PC-9 (cell line): ENCODE measurements around the gene WDR27. TPM values are rescaled to one million over a fixed set of nuclear protein-coding genes. Genes with fewer than 3 reads are reported as not detected.

Experiments used
- BruUV-seq: library from RNA; stranded (reverse); fragments of 400-500 nt; replicated peaks from 2 replicates; lab custom pipeline; 2021; lab: Mats Ljungman, UMichigan
- CTCF ChIA-PET: fragments of 300-600 bp; sonication (Branson Sonifier 250); formaldehyde crosslinking; loops from one replicate; lab custom pipeline; 2022; ENCODE audit warnings: antibody characterized with exemption; lab: Charles Lee
- POLR2A ChIA-PET: fragments of 300-600 bp; sonication (Branson Sonifier 250); formaldehyde crosslinking; loops from one replicate; lab custom pipeline; 2022; ENCODE audit warnings: antibody characterized with exemption; ENCODE audit not compliant: unreplicated experiment; lab: Charles Lee
- DNase-seq, 2 experiments: peaks; one replicate each; pipeline versions ENCODE4 v3.0.0 to v3.0.0-alpha.2; 2015 to 2022; ENCODE audit warnings: mixed read lengths in 1 of 2
- H2AFZ ChIP-seq: fragments of 200-600 bp; sonication (generic); 2 replicates; pipeline ENCODE4 v1.8.1; 2017; ENCODE audit warnings: antibody characterized with exemption
- H3F3A ChIP-seq: fragments of 200-600 bp; sonication (generic); 2 replicates; pipeline ENCODE4 v1.8.1; 2017; ENCODE audit warnings: antibody characterized with exemption, mild to moderate bottlenecking, low read depth; ENCODE audit not compliant: insufficient read depth
- H3K27ac ChIP-seq: fragments of 200-600 bp; sonication (generic); 2 replicates; pipeline ENCODE4 v1.6.1; 2016; ENCODE audit warnings: mixed run types
- H3K27me3 ChIP-seq: fragments of 200-600 bp; sonication (generic); 2 replicates; pipeline ENCODE4 v1.6.1; 2016; ENCODE audit warnings: low read depth, mixed run types; ENCODE audit not compliant: insufficient read depth
- H3K36me3 ChIP-seq: fragments of 200-600 bp; sonication (generic); 2 replicates; pipeline ENCODE4 v1.6.1; 2016; ENCODE audit warnings: low read depth, mixed run types
- H3K4me1 ChIP-seq: fragments of 200-600 bp; sonication (generic); replicated peaks from 2 replicates; pipeline ENCODE4 v1.6.1; 2016; ENCODE audit warnings: mixed run types; ENCODE audit not compliant: insufficient read depth
- H3K4me2 ChIP-seq: fragments of 200-600 bp; sonication (generic); 2 replicates; pipeline ENCODE4 v1.6.1; 2017; ENCODE audit warnings: mixed run types
- H3K4me3 ChIP-seq: fragments of 200-600 bp; sonication (generic); 2 replicates; pipeline ENCODE4 v1.6.1; 2016; ENCODE audit warnings: mixed run types
- H3K79me2 ChIP-seq: fragments of 200-600 bp; sonication (generic); 2 replicates; pipeline ENCODE4 v1.6.1; 2017; ENCODE audit warnings: low read depth, mixed run types
- H3K9me2 ChIP-seq: fragments of 200-600 bp; sonication (generic); 2 replicates; pipeline ENCODE4 v1.8.1; 2017; ENCODE audit warnings: mild to moderate bottlenecking; ENCODE audit not compliant: insufficient read depth
- H3K9me3 ChIP-seq: fragments of 200-600 bp; sonication (generic); 2 replicates; pipeline ENCODE4 v1.8.1; 2016; ENCODE audit warnings: low read depth; ENCODE audit not compliant: insufficient read depth
- H4K20me1 ChIP-seq: fragments of 200-600 bp; sonication (generic); 2 replicates; pipeline ENCODE4 v1.8.1; 2017; ENCODE audit not compliant: insufficient read depth
- CTCF ChIP-seq: fragments of 200-600 bp; sonication (generic); conservative IDR thresholded peaks from 2 replicates; pipeline ENCODE4 v1.6.1; 2017; ENCODE audit warnings: mixed run types, antibody characterized with exemption, mild to moderate bottlenecking, moderate library complexity
- EZH2 ChIP-seq: fragments of 200-600 bp; sonication (generic); IDR thresholded peaks from 2 replicates; pipeline ENCODE4 v1.8.0; 2017; ENCODE audit warnings: antibody characterized with exemption, low read depth
- intact Hi-C: fragments of 100-400 bp; cut with micrococcal nuclease; formaldehyde crosslinking; loops from one replicate; pipeline ENCODE4 v1.10.0; 2022; ENCODE audit not compliant: unreplicated experiment
- total RNA-seq: library from RNA; stranded (reverse); gene quantifications from 2 replicates; pipeline ENCODE4 v1.2.3, GENCODE V29; 2021

The WDR27 gene
- total RNA-seq, 1 experiment from 2014 or later = 54.2 TPM

GRCh38 chr6:169411722-169412121, 290.1 kb downstream of the WDR27 start:
- peaks cover 6% of the 10 kb centered on the region; the same call in 1 of the 2 replicates for H3K9me3 ChIP-seq
- H4K20me1 ChIP-seq = no peaks in the 10 kb centered on the region
- peaks cover 48% of the 10 kb centered on the region for H3K27me3 ChIP-seq
- CTCF ChIA-PET = no interaction called here
- no peak overlapping the region for H3K4me3 ChIP-seq
- TF ChIP-seq CTCF = no peak
- no peak for TF ChIP-seq EZH2
- POLR2A ChIA-PET = no interaction called here
- H3F3A ChIP-seq = no peaks in the 10 kb centered on the region
- no peak overlapping the region for H2AFZ ChIP-seq
- no TSS peak for BruUV-seq
- H3K4me1 ChIP-seq = no peaks in the 10 kb centered on the region
- H3K4me2 ChIP-seq = no peak overlapping the region
- no peaks in the 10 kb centered on the region for H3K79me2 ChIP-seq
- no peak for DNase-seq
- no peaks in the 10 kb centered on the region for H3K36me3 ChIP-seq
- H3K27ac ChIP-seq = no peak overlapping the region
- intact Hi-C loops = no loop called here
- no peaks in the 10 kb centered on the region for H3K9me2 ChIP-seq

GRCh38 chr6:169411296-169411695, 290.5 kb downstream of the WDR27 start:
- TF ChIP-seq EZH2 (no peak), CTCF (no peak)
- H3K36me3 ChIP-seq = no peaks in the 10 kb centered on the region
- no peaks in the 10 kb centered on the region for H3F3A ChIP-seq
- H4K20me1 ChIP-seq = no peaks in the 10 kb centered on the region
- H3K4me3 ChIP-seq = no peak overlapping the region
- BruUV-seq = no TSS peak
- POLR2A ChIA-PET = no interaction called here
- no peaks in the 10 kb centered on the region for H3K9me2 ChIP-seq
- no peak for DNase-seq
- H3K4me1 ChIP-seq = no peaks in the 10 kb centered on the region
- peaks cover 48% of the 10 kb centered on the region for H3K27me3 ChIP-seq
- H3K27ac ChIP-seq = no peak overlapping the region
- H2AFZ ChIP-seq = no peak overlapping the region
- H3K4me2 ChIP-seq = no peak overlapping the region
- CTCF ChIA-PET = no interaction called here
- peaks cover 6% of the 10 kb centered on the region; the same call in 1 of the 2 replicates for H3K9me3 ChIP-seq
- intact Hi-C loops = no loop called here
- H3K79me2 ChIP-seq = no peaks in the 10 kb centered on the region

GRCh38 chr6:169409742-169410312, 292.0 kb downstream of the WDR27 start:
- DNase-seq = no peak
- no TSS peak for BruUV-seq
- Histone ChIP-seq H3K4me1 (no peaks in the 10 kb centered on the region), H3K4me3 (no peak overlapping the region), H3K4me2 (no peak overlapping the region), H3K36me3 (no peaks in the 10 kb centered on the region), H4K20me1 (no peaks in the 10 kb centered on the region), H3F3A (no peaks in the 10 kb centered on the region), H3K79me2 (no peaks in the 10 kb centered on the region), H3K27me3 (peaks cover 48% of the 10 kb centered on the region), H2AFZ (no peak overlapping the region), H3K9me3 (no peaks in the 10 kb centered on the region), H3K27ac (no peak overlapping the region), H3K9me2 (no peaks in the 10 kb centered on the region)
- intact Hi-C loops = no loop called here
- TF ChIP-seq CTCF = no peak
- TF ChIP-seq EZH2 = no peak
- CTCF ChIA-PET = no interaction called here
- POLR2A ChIA-PET = no interaction called here
